GM12878 (cell line): ENCODE results near the gene DAZAP1.
A peak's percentile ranks its signal among the peaks of the same experiment; 100 is the strongest.

Experiments used
- ASH2L ChIP-seq: fragments of 300-600, 200-600 bp; sonication (generic); IDR thresholded peaks from 2 replicates; pipeline ENCODE4 v1.6.1; 2017; ENCODE audit warnings: low read depth, mild to moderate bottlenecking, borderline replicate concordance
- ATF2 ChIP-seq: IDR thresholded peaks from 2 replicates; pipeline ENCODE4 v1.6.1; 2012; ENCODE audit warnings: low read length, inconsistent platforms
- BRCA1 ChIP-seq: IDR thresholded peaks from 2 replicates; pipeline ENCODE4 v1.6.1; 2011; ENCODE audit warnings: low read depth, low read length, improper control_type of control experiment
- CREM ChIP-seq: IDR thresholded peaks from 2 replicates; pipeline ENCODE4 v1.6.1; 2014; ENCODE audit warnings: antibody characterized with exemption, low read depth
- FOXK2 ChIP-seq: fragments of 450-650 bp; IDR thresholded peaks from 2 replicates; pipeline ENCODE4 v1.6.1; 2017; ENCODE audit warnings: mild to moderate bottlenecking, moderate library complexity
- HDAC2 ChIP-seq: fragments of 200-600 bp; sonication (generic); IDR thresholded peaks from 2 replicates; pipeline ENCODE4 v1.6.1; 2017
- POLR2A ChIP-seq: IDR thresholded peaks from 2 replicates; pipeline ENCODE4 v1.6.1; 2011; ENCODE audit warnings: low read depth, mild to moderate bottlenecking, low read length
- RAD21 ChIP-seq: IDR thresholded peaks from 2 replicates; pipeline ENCODE4 v1.6.1; 2011; ENCODE audit warnings: mild to moderate bottlenecking, low read depth, low read length, moderate library complexity; ENCODE audit not compliant: insufficient read depth
- SKIL ChIP-seq: fragments of 450-650 bp; IDR thresholded peaks from 2 replicates; pipeline ENCODE4 v1.6.1; 2017; ENCODE audit warnings: mild to moderate bottlenecking, low read depth, inconsistent platforms; ENCODE audit not compliant: poor library complexity, severe bottlenecking
- TCF7 ChIP-seq: IDR thresholded peaks from 2 replicates; pipeline ENCODE4 v1.6.1; 2014; ENCODE audit warnings: antibody characterized with exemption, borderline replicate concordance
- TF ChIP-seq, protein P1 (sequence below), 3 experiments: IDR thresholded peaks in 2 of 3; conservative IDR thresholded peaks in 1 of 3; 2 replicates each; pipeline ENCODE4 v1.5.1; 2011; ENCODE audit warnings: low read depth in 3 of 3, low read length in 3 of 3, mild to moderate bottlenecking in 3 of 3, control low read depth in 2 of 3, moderate library complexity in 2 of 3, inconsistent platforms in 1 of 3, mixed read lengths in 1 of 3; ENCODE audit not compliant: control insufficient read depth in 2 of 3, insufficient read depth in 1 of 3; ENCODE audit errors: extremely low read depth in 1 of 3
- TF ChIP-seq, protein P2 (sequence below): IDR thresholded peaks from 2 replicates; pipeline ENCODE4 v1.6.1; 2012; ENCODE audit warnings: improper control_type of control experiment, low read depth, low read length; ENCODE audit not compliant: insufficient replicate concordance

- TF ChIP-seq, protein P1, sequence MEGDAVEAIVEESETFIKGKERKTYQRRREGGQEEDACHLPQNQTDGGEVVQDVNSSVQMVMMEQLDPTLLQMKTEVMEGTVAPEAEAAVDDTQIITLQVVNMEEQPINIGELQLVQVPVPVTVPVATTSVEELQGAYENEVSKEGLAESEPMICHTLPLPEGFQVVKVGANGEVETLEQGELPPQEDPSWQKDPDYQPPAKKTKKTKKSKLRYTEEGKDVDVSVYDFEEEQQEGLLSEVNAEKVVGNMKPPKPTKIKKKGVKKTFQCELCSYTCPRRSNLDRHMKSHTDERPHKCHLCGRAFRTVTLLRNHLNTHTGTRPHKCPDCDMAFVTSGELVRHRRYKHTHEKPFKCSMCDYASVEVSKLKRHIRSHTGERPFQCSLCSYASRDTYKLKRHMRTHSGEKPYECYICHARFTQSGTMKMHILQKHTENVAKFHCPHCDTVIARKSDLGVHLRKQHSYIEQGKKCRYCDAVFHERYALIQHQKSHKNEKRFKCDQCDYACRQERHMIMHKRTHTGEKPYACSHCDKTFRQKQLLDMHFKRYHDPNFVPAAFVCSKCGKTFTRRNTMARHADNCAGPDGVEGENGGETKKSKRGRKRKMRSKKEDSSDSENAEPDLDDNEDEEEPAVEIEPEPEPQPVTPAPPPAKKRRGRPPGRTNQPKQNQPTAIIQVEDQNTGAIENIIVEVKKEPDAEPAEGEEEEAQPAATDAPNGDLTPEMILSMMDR (IDR thresholded peaks at IDR 0.05 in 2 of 3, conservative IDR thresholded peaks at IDR 0.05 in 1 of 3; ENCODE audit: control insufficient read depth in 2 of 3, extremely low read depth in 1 of 3, insufficient read depth in 1 of 3, low read depth in 3 of 3, low read length in 3 of 3) = no peak
- TF ChIP-seq SKIL (no peak), ASH2L (no peak), TCF7 (no peak), CREM (no peak), FOXK2 (no peak), POLR2A (0 out of 2 replicates have a peak, but pooled peaks have one; percentile 2), HDAC2 (no peak), RAD21 (no peak), BRCA1 (no peak), ATF2 (no peak)
- TF ChIP-seq, protein P2, sequence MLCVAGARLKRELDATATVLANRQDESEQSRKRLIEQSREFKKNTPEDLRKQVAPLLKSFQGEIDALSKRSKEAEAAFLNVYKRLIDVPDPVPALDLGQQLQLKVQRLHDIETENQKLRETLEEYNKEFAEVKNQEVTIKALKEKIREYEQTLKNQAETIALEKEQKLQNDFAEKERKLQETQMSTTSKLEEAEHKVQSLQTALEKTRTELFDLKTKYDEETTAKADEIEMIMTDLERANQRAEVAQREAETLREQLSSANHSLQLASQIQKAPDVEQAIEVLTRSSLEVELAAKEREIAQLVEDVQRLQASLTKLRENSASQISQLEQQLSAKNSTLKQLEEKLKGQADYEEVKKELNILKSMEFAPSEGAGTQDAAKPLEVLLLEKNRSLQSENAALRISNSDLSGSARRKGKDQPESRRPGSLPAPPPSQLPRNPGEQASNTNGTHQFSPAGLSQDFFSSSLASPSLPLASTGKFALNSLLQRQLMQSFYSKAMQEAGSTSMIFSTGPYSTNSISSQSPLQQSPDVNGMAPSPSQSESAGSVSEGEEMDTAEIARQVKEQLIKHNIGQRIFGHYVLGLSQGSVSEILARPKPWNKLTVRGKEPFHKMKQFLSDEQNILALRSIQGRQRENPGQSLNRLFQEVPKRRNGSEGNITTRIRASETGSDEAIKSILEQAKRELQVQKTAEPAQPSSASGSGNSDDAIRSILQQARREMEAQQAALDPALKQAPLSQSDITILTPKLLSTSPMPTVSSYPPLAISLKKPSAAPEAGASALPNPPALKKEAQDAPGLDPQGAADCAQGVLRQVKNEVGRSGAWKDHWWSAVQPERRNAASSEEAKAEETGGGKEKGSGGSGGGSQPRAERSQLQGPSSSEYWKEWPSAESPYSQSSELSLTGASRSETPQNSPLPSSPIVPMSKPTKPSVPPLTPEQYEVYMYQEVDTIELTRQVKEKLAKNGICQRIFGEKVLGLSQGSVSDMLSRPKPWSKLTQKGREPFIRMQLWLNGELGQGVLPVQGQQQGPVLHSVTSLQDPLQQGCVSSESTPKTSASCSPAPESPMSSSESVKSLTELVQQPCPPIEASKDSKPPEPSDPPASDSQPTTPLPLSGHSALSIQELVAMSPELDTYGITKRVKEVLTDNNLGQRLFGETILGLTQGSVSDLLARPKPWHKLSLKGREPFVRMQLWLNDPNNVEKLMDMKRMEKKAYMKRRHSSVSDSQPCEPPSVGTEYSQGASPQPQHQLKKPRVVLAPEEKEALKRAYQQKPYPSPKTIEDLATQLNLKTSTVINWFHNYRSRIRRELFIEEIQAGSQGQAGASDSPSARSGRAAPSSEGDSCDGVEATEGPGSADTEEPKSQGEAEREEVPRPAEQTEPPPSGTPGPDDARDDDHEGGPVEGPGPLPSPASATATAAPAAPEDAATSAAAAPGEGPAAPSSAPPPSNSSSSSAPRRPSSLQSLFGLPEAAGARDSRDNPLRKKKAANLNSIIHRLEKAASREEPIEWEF = no peak
Observed at GRCh38 chr19:1432507-1432887, 25.1 kb downstream of the DAZAP1 start.
